HG02981 (cell line): Measurements from ENCODE around the gene CTBP2.

Source experiments
- ATAC-seq: cut with Tn5 transposase; IDR thresholded peaks from one replicate; pipeline ENCODE4 v1.9.1; 2021; ENCODE audit warnings: mild to moderate bottlenecking, moderate library complexity; ENCODE audit not compliant: unreplicated experiment

Gene CTBP2

GRCh38 chr10:124946945-124947344 lies 213.4 kb downstream of the CTBP2 start:
- no peak for ATAC-seq

GRCh38 chr10:124944982-124945381 lies 215.4 kb downstream of the CTBP2 start:
- ATAC-seq, result no peak

DNA sequence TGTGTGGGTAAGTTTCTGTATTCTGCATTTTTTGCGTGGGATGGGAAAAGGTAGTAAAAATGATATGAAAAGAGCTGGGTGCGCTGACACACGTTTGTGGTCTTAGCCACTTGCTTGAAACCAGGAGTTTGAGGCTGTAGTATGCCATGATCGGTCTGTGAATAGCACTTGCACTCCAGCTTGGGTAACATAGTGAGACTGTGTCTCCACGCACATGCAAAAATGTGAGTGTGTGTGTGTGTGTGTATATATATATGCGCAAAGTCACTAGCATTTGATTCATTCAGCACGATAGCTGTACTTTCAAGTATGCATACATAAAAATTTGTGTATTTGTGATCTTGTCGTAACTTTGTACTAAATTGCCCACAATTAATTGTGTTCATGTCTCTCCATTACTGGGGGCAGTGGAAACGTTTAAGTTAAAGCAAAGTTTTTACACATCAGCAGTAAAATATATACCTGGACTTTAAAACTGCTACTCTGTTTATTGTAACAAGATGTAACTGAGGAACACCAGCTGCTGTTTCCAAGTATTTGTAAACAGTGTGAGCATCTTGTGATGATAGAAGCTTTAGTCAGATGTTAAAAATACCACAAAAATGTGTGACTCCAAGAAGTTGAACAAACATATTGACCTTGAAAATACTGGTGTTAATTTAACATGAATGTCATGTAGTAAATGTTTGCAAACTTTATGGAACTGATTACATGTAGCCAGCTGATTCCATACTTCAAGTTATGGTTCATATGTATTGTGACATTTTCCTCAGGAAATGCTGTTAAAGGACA lies 216.9 kb downstream of the CTBP2 start:
- no peak for ATAC-seq

GRCh38 chr10:124942317-124943169 lies 217.8 kb downstream of the CTBP2 start:
- no peak for ATAC-seq

DNA sequence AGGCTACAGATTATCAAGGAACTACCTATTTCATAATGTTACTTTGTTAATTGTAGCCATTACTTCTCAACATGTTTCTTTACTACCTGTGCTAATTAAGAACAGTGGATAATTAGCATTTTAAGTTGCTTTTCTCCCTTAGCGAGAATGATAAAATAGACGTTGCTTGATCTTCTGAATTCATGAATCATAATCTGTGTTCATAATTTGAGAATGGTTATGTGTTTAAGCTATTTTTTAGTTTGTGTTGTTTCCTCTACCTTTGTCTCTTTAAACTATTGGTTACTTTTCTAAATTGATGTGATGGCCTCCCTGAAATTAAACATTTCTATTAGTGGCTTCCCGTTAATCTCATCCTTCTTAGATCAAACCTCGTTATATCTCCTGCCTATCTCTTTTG lies 218.5 kb downstream of the CTBP2 start, which contains the start of gene ZRANB1:
ZRANB1 (plus strand) TSS at position 301 of the 400 bp plus-strand sequence. CDS start 371 bp downstream, outside the sequence.
- ATAC-seq, result no peak

- no peak for ATAC-seq
Observed at GRCh38 chr10:124939290-124939689, 221.1 kb downstream of the CTBP2 start.

DNA sequence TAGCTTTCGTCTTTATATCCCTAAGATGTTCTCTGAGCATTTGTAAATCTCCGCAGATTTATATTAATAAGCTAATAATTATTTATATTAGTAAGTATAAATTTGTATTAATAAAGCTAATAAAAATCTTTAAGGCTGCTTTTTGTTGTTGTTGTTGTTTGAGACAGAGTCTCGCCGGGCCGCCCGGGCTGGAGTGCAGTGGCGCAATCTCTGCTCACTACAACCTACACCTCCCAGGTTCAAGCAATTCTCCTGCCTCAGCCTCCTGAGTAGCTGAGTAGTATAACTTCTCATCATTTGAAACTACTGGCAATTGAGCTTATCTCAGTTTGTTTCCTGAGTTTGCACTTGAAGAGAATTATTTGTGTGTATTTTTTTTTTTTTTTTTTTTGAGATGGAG lies 223.6 kb downstream of the CTBP2 start:
- ATAC-seq, result no peak

DNA sequence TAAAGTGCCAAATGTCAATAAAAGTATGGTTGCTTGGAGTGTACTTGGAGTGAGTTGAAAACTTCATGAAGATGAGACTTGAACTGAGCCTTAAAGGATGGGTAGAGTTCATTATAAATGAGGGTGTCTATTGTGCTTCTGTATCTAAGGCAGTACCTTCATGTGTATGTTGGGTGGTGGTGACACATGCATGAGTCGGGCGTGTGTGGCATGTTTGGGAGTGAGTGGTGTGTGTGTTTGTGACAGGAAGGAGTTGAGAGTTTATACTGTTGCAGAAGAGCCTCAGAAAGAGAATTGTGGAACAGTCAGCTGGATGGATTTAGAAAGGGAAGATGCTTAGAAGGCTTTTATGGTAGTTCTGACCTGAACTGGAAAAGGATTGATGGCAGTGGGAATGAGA lies 224.4 kb downstream of the CTBP2 start:
- ATAC-seq, result no peak
